GM12874 (cell line): ENCODE data around the gene RSBN1.

Experiments used
- CTCF ChIP-seq: IDR thresholded peaks from 2 replicates; pipeline ENCODE4 v1.5.1; 2011; ENCODE audit warnings: low read depth, mild to moderate bottlenecking, control low read depth, low read length, moderate library complexity; ENCODE audit not compliant: insufficient read depth

The RSBN1 gene

DNA sequence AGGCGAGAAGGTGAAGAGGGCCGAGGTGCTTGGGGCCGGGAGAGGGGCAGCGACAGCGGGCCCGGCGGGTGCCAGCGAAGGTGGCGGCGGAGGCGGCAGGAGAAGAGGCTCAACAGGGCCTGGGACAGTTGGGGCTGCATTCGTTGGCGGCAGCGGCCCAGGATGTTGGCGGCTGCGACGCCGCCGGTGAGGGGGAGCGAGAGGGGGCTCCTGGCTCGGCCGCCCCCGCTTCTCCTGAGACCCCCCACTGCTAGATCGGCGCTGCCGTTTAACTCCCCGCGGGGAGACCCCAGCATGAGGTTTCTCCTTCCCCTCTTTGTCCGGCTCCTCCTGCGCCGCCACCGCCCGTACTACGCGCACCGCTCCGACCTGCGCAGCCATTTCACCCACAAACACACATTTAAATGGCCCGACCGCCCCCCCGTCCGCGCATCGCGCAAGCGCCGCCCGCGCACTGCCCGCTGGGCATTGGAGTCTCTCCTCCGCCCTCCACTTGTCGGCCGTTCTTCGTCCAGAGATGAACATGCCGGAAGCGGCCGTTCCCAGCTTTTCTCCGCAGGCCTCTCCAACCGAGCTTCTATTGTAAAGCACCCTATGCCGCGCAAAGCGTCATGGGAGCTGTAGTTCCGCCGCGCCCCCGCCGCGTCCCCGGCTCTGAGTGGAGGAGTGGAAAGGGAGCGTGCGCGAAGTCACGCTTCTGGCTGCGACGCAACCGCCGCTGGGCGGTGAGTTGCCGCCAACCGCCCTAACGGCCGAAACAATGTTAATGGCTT, at the start of gene RSBN1:
Gene RSBN1, minus strand, starts transcription at position 589 of the 773 bp plus-strand sequence. Its CDS starts 64 bp downstream, at position 525.
- TF ChIP-seq CTCF: no peak

DNA sequence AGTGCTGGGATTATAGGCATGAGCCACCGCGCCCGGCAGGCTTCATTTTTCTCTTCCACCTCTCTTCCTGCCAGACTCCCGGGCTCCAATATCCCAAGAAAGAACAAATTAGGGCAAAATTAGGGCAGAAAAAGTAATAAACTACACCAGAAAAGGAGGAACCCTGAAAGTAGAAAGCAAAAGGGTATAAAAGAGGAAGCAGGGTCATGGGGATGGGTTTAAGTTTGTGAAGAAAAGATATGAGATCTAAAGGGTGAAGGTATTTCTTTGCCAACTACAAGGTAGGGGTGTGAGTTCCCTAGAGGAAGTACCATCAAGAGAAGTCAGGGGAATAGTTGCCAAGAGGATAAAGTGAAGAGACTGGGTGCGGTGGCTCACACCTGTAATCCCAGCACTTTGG, 49.4 kb upstream of the RSBN1 start:
- TF ChIP-seq CTCF: no peak

DNA sequence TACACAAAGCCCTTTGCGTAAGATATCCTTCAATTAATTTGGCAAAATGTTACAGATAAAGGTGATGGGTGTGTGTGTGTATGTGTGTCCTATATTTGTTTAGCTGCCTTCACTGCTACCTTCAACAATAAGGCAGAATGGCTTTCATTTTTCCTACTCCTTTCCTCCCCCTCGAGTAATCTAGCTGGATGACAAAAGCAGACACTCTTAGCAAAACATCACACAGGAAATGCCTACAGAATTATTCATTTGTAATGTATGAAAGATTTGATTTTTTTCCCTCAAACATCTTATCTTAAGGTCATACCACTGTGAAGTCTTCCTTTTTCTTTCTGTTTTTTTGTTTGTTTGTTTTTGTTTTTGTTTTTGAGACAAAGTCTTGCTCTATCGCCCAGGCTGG, 48.6 kb upstream of the RSBN1 start:
- no peak for TF ChIP-seq CTCF

DNA sequence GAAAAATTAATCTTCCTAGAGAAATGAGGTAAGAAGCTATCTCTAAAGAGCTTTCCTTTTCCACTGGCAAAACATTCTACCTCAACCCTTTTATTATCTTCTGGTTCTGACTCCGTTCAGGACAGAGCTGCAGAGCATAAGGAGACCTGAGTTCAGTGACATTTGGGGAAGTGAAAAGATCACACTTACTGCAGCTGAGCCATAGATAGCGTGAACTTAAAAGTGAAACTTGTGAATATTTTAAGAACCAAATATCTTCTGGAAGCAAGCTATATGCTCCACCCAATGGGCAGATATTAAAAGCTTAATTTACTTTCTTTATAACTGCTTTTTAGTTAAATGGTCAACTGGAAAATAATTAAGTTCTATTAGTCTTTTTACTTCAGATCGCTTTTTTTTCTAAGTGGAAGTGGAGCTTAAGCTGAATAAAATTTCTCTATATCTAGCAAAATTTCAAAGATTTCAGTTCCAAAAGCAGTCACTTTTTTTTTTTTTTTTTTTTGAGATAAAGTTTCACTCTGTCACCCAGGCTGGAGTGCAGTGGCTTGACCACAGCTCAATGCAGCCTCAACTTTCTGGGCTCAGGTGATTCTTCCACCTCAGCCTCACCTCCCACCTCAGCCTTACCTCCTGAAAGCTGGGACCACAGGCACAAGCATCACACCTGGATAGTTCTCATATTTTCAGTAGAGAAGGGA, 47.4 kb upstream of the RSBN1 start:
- TF ChIP-seq CTCF: no peak

DNA sequence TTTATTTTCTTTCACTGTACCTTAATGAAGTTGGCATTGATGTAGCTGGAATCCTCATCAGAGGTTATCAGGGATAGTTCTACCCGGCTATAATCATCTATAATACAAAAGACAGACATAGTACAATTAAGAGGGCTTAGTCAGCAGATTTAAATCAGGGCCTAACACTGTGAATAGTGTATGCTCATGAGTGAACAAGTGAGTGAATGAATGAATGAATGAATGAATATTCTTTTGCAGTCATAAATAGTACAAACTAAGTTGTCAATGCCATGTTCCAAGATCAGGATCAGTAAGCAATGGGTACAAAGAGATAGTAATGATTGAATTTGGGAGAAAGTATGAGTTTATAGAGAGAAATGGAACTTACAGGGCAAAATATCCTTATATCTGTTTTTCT, 46.7 kb upstream of the RSBN1 start:
- TF ChIP-seq CTCF: no peak

GRCh38 chr1:113858418-113858817, 46.1 kb upstream of the RSBN1 start:
- no peak for TF ChIP-seq CTCF

DNA sequence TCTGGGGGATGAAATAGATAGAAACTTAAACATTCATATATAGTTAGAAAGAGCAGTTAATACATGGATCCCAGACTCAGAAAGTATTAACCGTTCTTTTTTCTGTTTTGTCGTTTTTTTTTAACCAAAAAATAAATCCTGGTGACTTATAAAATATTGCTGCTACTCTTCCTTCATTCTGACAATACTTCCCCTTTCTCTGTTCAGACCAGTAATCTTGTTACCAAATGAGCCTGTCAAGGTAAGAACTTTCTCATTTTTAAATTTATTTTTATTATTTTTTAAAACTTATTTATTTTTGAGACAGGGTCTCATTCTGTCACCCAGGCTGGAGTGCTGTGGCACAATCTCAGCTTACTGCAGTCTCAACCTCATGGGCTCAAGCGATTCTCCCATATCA, 45.5 kb upstream of the RSBN1 start:
- TF ChIP-seq CTCF: no peak
